Measurements from ENCODE around the gene RAB27A. TPM values are rescaled to one million over a fixed set of nuclear protein-coding genes. Genes with fewer than 3 reads are reported as not detected.
A peak's percentile ranks its signal among the peaks of the same experiment; 100 is the strongest.

RAB27A gene
- total and polyA plus RNA-seq, 2 donors (not counting 1 experiment from before 2014, with no cell fraction given) = 14.4 to 47.4 TPM

- H3K79me2 ChIP-seq (ENCODE audit: control insufficient read depth, insufficient read depth, low read length) = no peaks in the 10 kb centered on the region
- DNase-seq (ENCODE audit: low read depth in 2 of 2) = peak; percentile 75 to 83
- H3K36me3 ChIP-seq (ENCODE audit: control insufficient read depth, insufficient read depth, low read length) = no peaks in the 10 kb centered on the region
- H3K4me1 ChIP-seq (ENCODE audit: control insufficient read depth, extremely low read depth, insufficient read depth, low read length) = no peaks in the 10 kb centered on the region
- H3K4me3 ChIP-seq (replicated peaks in 1 of 4; ENCODE audit: control extremely low read depth in 1 of 4, insufficient read depth in 1 of 4, low read depth in 3 of 4, low read length in 4 of 4) = peak overlapping the region in 1 of 4 experiments; percentile 30
- H4K20me1 ChIP-seq (ENCODE audit: control insufficient read depth, extremely low read depth, insufficient read depth, low read length) = no peaks in the 10 kb centered on the region
- no peaks in the 10 kb centered on the region for H3K9me3 ChIP-seq (ENCODE audit: control insufficient read depth, insufficient read depth, low read depth, low read length)
- no peak overlapping the region for H3K27ac ChIP-seq (ENCODE audit: insufficient read depth, low read length)
- H3K9ac ChIP-seq (ENCODE audit: insufficient read depth, low read length) = no peak overlapping the region
- H3K4me2 ChIP-seq (ENCODE audit: extremely low read depth, insufficient read depth, low read length) = peak overlapping the region; percentile 35
- H2AFZ ChIP-seq (ENCODE audit: low read length) = no peak overlapping the region
- no peaks in the 10 kb centered on the region for H3K27me3 ChIP-seq (ENCODE audit: control insufficient read depth, insufficient read depth, low read length)
- TF ChIP-seq CTCF (conservative IDR thresholded peaks at IDR 0.05 in 1 of 2, IDR thresholded peaks at IDR 0.05 in 1 of 2; ENCODE audit: low read depth in 1 of 2, low read length in 2 of 2) (no peak), EZH2 (IDR thresholded peaks at IDR 0.05; ENCODE audit: low read length, missing control alignments) (no peak)
Measured at GRCh38 chr15:55267401-55268175, 22.0 kb downstream of the RAB27A start.

- H3K36me3 ChIP-seq (ENCODE audit: control insufficient read depth, insufficient read depth, low read length) = no peaks in the 10 kb centered on the region
- H3K4me2 ChIP-seq (ENCODE audit: extremely low read depth, insufficient read depth, low read length) = no peak overlapping the region
- DNase-seq (ENCODE audit: low read depth in 2 of 2) = no peak
- H3K4me3 ChIP-seq (replicated peaks in 1 of 4; ENCODE audit: control extremely low read depth in 1 of 4, insufficient read depth in 1 of 4, low read depth in 3 of 4, low read length in 4 of 4) = no peak overlapping the region
- H4K20me1 ChIP-seq (ENCODE audit: control insufficient read depth, extremely low read depth, insufficient read depth, low read length) = no peaks in the 10 kb centered on the region
- no peak overlapping the region for H3K27ac ChIP-seq (ENCODE audit: insufficient read depth, low read length)
- no peak overlapping the region for H3K9ac ChIP-seq (ENCODE audit: insufficient read depth, low read length)
- H2AFZ ChIP-seq (ENCODE audit: low read length) = no peak overlapping the region
- no peaks in the 10 kb centered on the region for H3K4me1 ChIP-seq (ENCODE audit: control insufficient read depth, extremely low read depth, insufficient read depth, low read length)
- H3K27me3 ChIP-seq (ENCODE audit: control insufficient read depth, insufficient read depth, low read length) = no peaks in the 10 kb centered on the region
- H3K9me3 ChIP-seq (ENCODE audit: control insufficient read depth, insufficient read depth, low read depth, low read length) = no peaks in the 10 kb centered on the region
- TF ChIP-seq EZH2 (IDR thresholded peaks at IDR 0.05; ENCODE audit: low read length, missing control alignments) = no peak
- TF ChIP-seq CTCF (conservative IDR thresholded peaks at IDR 0.05 in 1 of 2, IDR thresholded peaks at IDR 0.05 in 1 of 2; ENCODE audit: low read depth in 1 of 2, low read length in 2 of 2) = no peak
- H3K79me2 ChIP-seq (ENCODE audit: control insufficient read depth, insufficient read depth, low read length) = no peaks in the 10 kb centered on the region
Measured at GRCh38 chr15:55266547-55266946, 23.1 kb downstream of the RAB27A start.

- Histone ChIP-seq H3K27ac (ENCODE audit: insufficient read depth, low read length) (no peak overlapping the region), H2AFZ (ENCODE audit: low read length) (no peak overlapping the region), H3K4me1 (ENCODE audit: control insufficient read depth, extremely low read depth, insufficient read depth, low read length) (no peaks in the 10 kb centered on the region), H3K4me2 (ENCODE audit: extremely low read depth, insufficient read depth, low read length) (no peak overlapping the region), H3K9me3 (ENCODE audit: control insufficient read depth, insufficient read depth, low read depth, low read length) (no peaks in the 10 kb centered on the region), H4K20me1 (ENCODE audit: control insufficient read depth, extremely low read depth, insufficient read depth, low read length) (no peaks in the 10 kb centered on the region), H3K9ac (ENCODE audit: insufficient read depth, low read length) (no peak overlapping the region), H3K79me2 (ENCODE audit: control insufficient read depth, insufficient read depth, low read length) (no peaks in the 10 kb centered on the region), H3K4me3 (replicated peaks in 1 of 4; ENCODE audit: control extremely low read depth in 1 of 4, insufficient read depth in 1 of 4, low read depth in 3 of 4, low read length in 4 of 4) (no peak overlapping the region), H3K36me3 (ENCODE audit: control insufficient read depth, insufficient read depth, low read length) (no peaks in the 10 kb centered on the region), H3K27me3 (ENCODE audit: control insufficient read depth, insufficient read depth, low read length) (no peaks in the 10 kb centered on the region)
- no peak for DNase-seq (ENCODE audit: low read depth in 2 of 2)
- TF ChIP-seq CTCF (conservative IDR thresholded peaks at IDR 0.05 in 1 of 2, IDR thresholded peaks at IDR 0.05 in 1 of 2; ENCODE audit: low read depth in 1 of 2, low read length in 2 of 2) (no peak), EZH2 (IDR thresholded peaks at IDR 0.05; ENCODE audit: low read length, missing control alignments) (no peak)
Measured at GRCh38 chr15:55260562-55261131, 29.0 kb downstream of the RAB27A start.

Measured in fibroblast of lung (primary cell).